ENCODE results near the gene PLIN4.
A peak's percentile ranks its signal among the peaks of the same experiment; 100 is the strongest.

PLIN4 gene

GRCh38 chr19:4524808-4525562 is 6.7 kb upstream of the PLIN4 start:
- peak; percentile 56 to 68 for DNase-seq (ENCODE audit: low read depth in 2 of 2)

- peak in 1 of 2 donors; percentile 18 for DNase-seq (ENCODE audit: low read depth in 2 of 2)
Observed at GRCh38 chr19:4523306-4524110, 5.2 kb upstream of the PLIN4 start.

GRCh38 chr19:4522291-4523002 is 4.2 kb upstream of the PLIN4 start:
- no peak for DNase-seq (ENCODE audit: low read depth in 2 of 2)

GRCh38 chr19:4521888-4522242 is 3.6 kb upstream of the PLIN4 start:
- DNase-seq (ENCODE audit: low read depth in 2 of 2): no peak

- DNase-seq (ENCODE audit: low read depth in 2 of 2): no peak
Observed at GRCh38 chr19:4521170-4521887, 3.0 kb upstream of the PLIN4 start.

GRCh38 chr19:4519521-4520277 is 1.4 kb upstream of the PLIN4 start:
- no peak for DNase-seq (ENCODE audit: low read depth in 2 of 2)

- no peak for DNase-seq (ENCODE audit: low read depth in 2 of 2)
Observed at GRCh38 chr19:4519172-4519496, 848 bp upstream of the PLIN4 start.

- no peak for DNase-seq (ENCODE audit: low read depth in 2 of 2)
Observed at GRCh38 chr19:4517451-4518057, 732 bp downstream of the PLIN4 start.

- DNase-seq (ENCODE audit: low read depth in 2 of 2): no peak
Observed at GRCh38 chr19:4516939-4517300, 1.4 kb downstream of the PLIN4 start.

- no peak for DNase-seq (ENCODE audit: low read depth in 2 of 2)
Observed at GRCh38 chr19:4516199-4516938, 1.9 kb downstream of the PLIN4 start.

GRCh38 chr19:4515732-4516131 is 2.6 kb downstream of the PLIN4 start:
- no peak for DNase-seq (ENCODE audit: low read depth in 2 of 2)

GRCh38 chr19:4513248-4513647 is 5.0 kb downstream of the PLIN4 start:
- no peak for DNase-seq (ENCODE audit: low read depth in 2 of 2)

GRCh38 chr19:4512070-4512469 is 6.2 kb downstream of the PLIN4 start:
- DNase-seq (ENCODE audit: low read depth in 2 of 2): no peak

- no peak for DNase-seq (ENCODE audit: low read depth in 2 of 2)
Observed at GRCh38 chr19:4511300-4512054, 6.8 kb downstream of the PLIN4 start.

GRCh38 chr19:4510435-4511255 is 7.6 kb downstream of the PLIN4 start:
- no peak for DNase-seq (ENCODE audit: low read depth in 2 of 2)

GRCh38 chr19:4508698-4509097 is 9.6 kb downstream of the PLIN4 start:
- DNase-seq (ENCODE audit: low read depth in 2 of 2): no peak

- no peak for DNase-seq (ENCODE audit: low read depth in 2 of 2)
Observed at GRCh38 chr19:4507804-4508203, 10.5 kb downstream of the PLIN4 start.

- no peak for DNase-seq (ENCODE audit: low read depth in 2 of 2)
Observed at GRCh38 chr19:4507150-4507452, 11.2 kb downstream of the PLIN4 start.
